B cell (primary cell): ENCODE data around the gene CARMIL1. TPM values are rescaled to one million over a fixed set of nuclear protein-coding genes. Genes with fewer than 3 reads are reported as not detected.

ENCODE experiments used
- ATAC-seq: fragments of 200-7000 bp; cut with Tn5 transposase; one replicate; pipeline ENCODE4 v1.10.0; 2021; ENCODE audit warnings: low read depth, mild to moderate bottlenecking, moderate number of reproducible peaks, moderate library complexity
- CTCF ChIA-PET: fragments of 350-600 bp; sonication (Branson Sonifier 250); formaldehyde crosslinking; loops from one replicate; lab custom pipeline; 2021; ENCODE audit warnings: antibody characterized with exemption, inconsistent platforms; lab: Charles Lee
- POLR2A ChIA-PET: fragments of 350-600 bp; sonication (Branson Sonifier 250); formaldehyde crosslinking; loops from one replicate; lab custom pipeline; 2021; ENCODE audit warnings: antibody characterized with exemption; lab: Charles Lee
- DNase-seq: peaks from one replicate; pipeline ENCODE4 v3.0.0; 2013
- H2AFZ ChIP-seq: 2 replicates; pipeline ENCODE4 v1.6.1; 2012; ENCODE audit warnings: mild to moderate bottlenecking, low read depth, low read length; ENCODE audit not compliant: insufficient read depth, poor library complexity, severe bottlenecking
- H3K27ac ChIP-seq, 2 donors: 1 replicate in 1 of 2; 2 replicates in 1 of 2; pipeline ENCODE4 v1.5.1; 2012 to 2013; ENCODE audit warnings: low read length in 2 of 2, mild to moderate bottlenecking in 2 of 2, moderate library complexity in 1 of 2
- H3K27me3 ChIP-seq, 4 experiments: fragments of 200-600 bp in 1 of 4; sonication (generic) in 1 of 4; replicated peaks in 1 of 4; 1 replicate in 2 of 4; 2 replicates in 2 of 4; pipeline versions ENCODE4 v1.6.1 to v1.7.0; 2013 to 2016; ENCODE audit warnings: low read length in 3 of 4, mild to moderate bottlenecking in 2 of 4, mixed read lengths in 1 of 4, moderate library complexity in 1 of 4; ENCODE audit not compliant: insufficient read depth in 4 of 4, control insufficient read depth in 3 of 4; ENCODE audit errors: control extremely low read depth in 1 of 4
- H3K36me3 ChIP-seq, 2 experiments: replicated peaks in 1 of 2; 1 replicate in 1 of 2; 2 replicates in 1 of 2; pipeline versions ENCODE4 v1.6.1 to v1.7.1; 2013; ENCODE audit warnings: low read length in 1 of 2; ENCODE audit not compliant: insufficient read depth in 2 of 2, control insufficient read depth in 1 of 2; ENCODE audit errors: control extremely low read depth in 1 of 2, extremely low read depth in 1 of 2
- H3K4me1 ChIP-seq, 2 donors: fragments of 200-600 bp in 1 of 2; sonication (generic) in 1 of 2; 1 replicate in 1 of 2; 2 replicates in 1 of 2; pipeline versions ENCODE4 v1.5.1 to v1.6.1; 2013 to 2017; ENCODE audit warnings: low read length in 2 of 2; ENCODE audit not compliant: control insufficient read depth in 2 of 2, insufficient read depth in 2 of 2
- H3K4me2 ChIP-seq: replicated peaks from 2 replicates; pipeline ENCODE3; 2012; ENCODE audit warnings: mild to moderate bottlenecking, low read depth, low read length; ENCODE audit not compliant: poor library complexity, severe bottlenecking
- H3K4me3 ChIP-seq, 5 experiments: fragments of 200-600 bp in 1 of 5; sonication (generic) in 1 of 5; 1 replicate in 3 of 5; 2 replicates in 2 of 5; pipeline versions ENCODE4 v1.5.1 to v1.7.0; 2011 to 2016; ENCODE audit warnings: low read length in 4 of 5, mild to moderate bottlenecking in 4 of 5, low read depth in 2 of 5, control low read depth in 1 of 5, moderate library complexity in 1 of 5; ENCODE audit not compliant: insufficient read depth in 1 of 5; ENCODE audit errors: control extremely low read depth in 1 of 5, extremely low read depth in 1 of 5
- H3K79me2 ChIP-seq: fragments of 200-600 bp; sonication (generic); one replicate; pipeline ENCODE4 v1.6.0; 2016; ENCODE audit warnings: low read length; ENCODE audit not compliant: control insufficient read depth, insufficient read depth
- H3K9ac ChIP-seq: fragments of 200-600 bp; sonication (generic); 2 replicates; pipeline ENCODE4 v1.6.1; 2017; ENCODE audit warnings: mild to moderate bottlenecking, low read length, moderate library complexity
- H3K9me3 ChIP-seq, 3 donors: one replicate each; pipeline versions ENCODE4 v1.6.1 to v1.7.1; 2013; ENCODE audit warnings: low read length in 2 of 3; ENCODE audit not compliant: control insufficient read depth in 2 of 3, insufficient read depth in 1 of 3; ENCODE audit errors: control extremely low read depth in 1 of 3
- H4K20me1 ChIP-seq: 2 replicates; pipeline ENCODE4 v1.6.0; 2012; ENCODE audit warnings: mild to moderate bottlenecking, low read length; ENCODE audit not compliant: insufficient read depth, control insufficient read depth, poor library complexity, severe bottlenecking
- H3K27ac Mint-ChIP-seq: one replicate; pipeline ENCODE4 v1.8.0; 2021; ENCODE audit warnings: mixed read lengths
- H3K27me3 Mint-ChIP-seq: one replicate; pipeline ENCODE4 v1.8.0; 2021; ENCODE audit warnings: mixed read lengths
- H3K4me1 Mint-ChIP-seq: one replicate; pipeline ENCODE4 v1.8.0; 2021; ENCODE audit warnings: mixed read lengths
- H3K4me3 Mint-ChIP-seq: one replicate; pipeline ENCODE4 v1.8.0; 2021; ENCODE audit warnings: mixed read lengths
- H3K9me3 Mint-ChIP-seq: one replicate; pipeline ENCODE4 v1.8.0; 2022; ENCODE audit warnings: mixed read lengths; ENCODE audit not compliant: insufficient read depth
- EZH2 ChIP-seq: IDR thresholded peaks from 2 replicates; pipeline ENCODE4 v1.6.1; 2012; ENCODE audit warnings: borderline replicate concordance, low read depth, mild to moderate bottlenecking, moderate library complexity, low read length; ENCODE audit not compliant: insufficient read depth, poor library complexity, severe bottlenecking
- WGBS: methylation state at CpG from one replicate; pipeline ENCODE4 v1.1.5; 2013; ENCODE audit warnings: missing lambda C conversion rate; ENCODE audit not compliant: insufficient coverage; 5-methylcytosine and 5-hydroxymethylcytosine counted together
- intact Hi-C: fragments of 100-400 bp; cut with micrococcal nuclease; formaldehyde crosslinking; loops from one replicate; pipeline ENCODE4 v1.10.0; 2022
- polyA plus RNA-seq: library from polyadenylated mRNA; depleted of rRNA; stranded (reverse); fragments of >200 nt; gene quantifications from 2 replicates; pipeline ENCODE4 v1.2.3, GENCODE V29; 2012
- total RNA-seq, 2 donors: library from RNA; stranded (reverse); fragments of 120-200 nt in 1 of 2; gene quantifications; 1 replicate in 1 of 2; 2 replicates in 1 of 2; pipeline versions ENCODE4 v1.2.3 to v1.2.4, GENCODE V29; 2013 to 2022
- TF ChIP-seq, protein P1 (sequence below): fragments of 200-600 bp; IDR thresholded peaks from one replicate; pipeline ENCODE4 v1.8.0; 2022; ENCODE audit warnings: antibody characterized with exemption, mild to moderate bottlenecking

Gene CARMIL1
- total and polyA plus RNA-seq, 2 donors (not counting 1 experiment from before 2014, with no cell fraction given) = 7.5 to 11.0 TPM

DNA sequence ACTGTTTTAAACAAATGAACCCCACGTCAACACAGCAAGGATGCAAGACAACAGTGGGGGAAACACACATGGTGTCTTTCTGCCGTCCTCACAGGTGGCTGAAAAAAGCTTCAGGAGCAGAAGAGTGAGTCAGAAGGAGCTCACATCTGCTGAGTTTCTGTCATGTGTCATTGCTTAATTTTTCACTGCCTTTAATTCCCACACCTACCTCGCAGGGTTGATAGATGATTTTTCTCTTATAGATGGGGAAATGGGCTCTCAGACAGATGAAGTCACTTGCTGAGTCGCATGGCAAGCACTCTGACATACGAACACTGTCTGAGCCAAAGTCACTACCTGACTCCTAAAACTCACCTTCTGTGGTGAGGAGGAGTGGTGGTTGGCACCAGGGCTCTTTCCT, 28.3 kb upstream of the CARMIL1 start:
- Histone ChIP-seq H3K36me3 (no peaks in the 10 kb centered on the region), H3K4me3 (no peak overlapping the region), H3K4me2 (no peak overlapping the region), H3K27me3 (peaks cover 0 to 3% (median 1%) of the 10 kb centered on the region in 4 experiments), H3K9me3 (no peaks in the 10 kb centered on the region), H3K4me1 (no peaks in the 10 kb centered on the region), H3K9ac (no peak overlapping the region), H3K79me2 (no peaks in the 10 kb centered on the region), H4K20me1 (no peaks in the 10 kb centered on the region), H3K27ac (no peak overlapping the region), H2AFZ (no peak overlapping the region)
- no peak overlapping the region for H3K4me3 Mint-ChIP-seq
- H3K4me1 Mint-ChIP-seq = no peaks in the 10 kb centered on the region
- POLR2A ChIA-PET = no interaction called here
- 58% methylated on average over 2 of the region's 5 CpGs for WGBS
- no peak overlapping the region for H3K27ac Mint-ChIP-seq
- TF ChIP-seq EZH2 = no peak
- TF ChIP-seq, protein P1, sequence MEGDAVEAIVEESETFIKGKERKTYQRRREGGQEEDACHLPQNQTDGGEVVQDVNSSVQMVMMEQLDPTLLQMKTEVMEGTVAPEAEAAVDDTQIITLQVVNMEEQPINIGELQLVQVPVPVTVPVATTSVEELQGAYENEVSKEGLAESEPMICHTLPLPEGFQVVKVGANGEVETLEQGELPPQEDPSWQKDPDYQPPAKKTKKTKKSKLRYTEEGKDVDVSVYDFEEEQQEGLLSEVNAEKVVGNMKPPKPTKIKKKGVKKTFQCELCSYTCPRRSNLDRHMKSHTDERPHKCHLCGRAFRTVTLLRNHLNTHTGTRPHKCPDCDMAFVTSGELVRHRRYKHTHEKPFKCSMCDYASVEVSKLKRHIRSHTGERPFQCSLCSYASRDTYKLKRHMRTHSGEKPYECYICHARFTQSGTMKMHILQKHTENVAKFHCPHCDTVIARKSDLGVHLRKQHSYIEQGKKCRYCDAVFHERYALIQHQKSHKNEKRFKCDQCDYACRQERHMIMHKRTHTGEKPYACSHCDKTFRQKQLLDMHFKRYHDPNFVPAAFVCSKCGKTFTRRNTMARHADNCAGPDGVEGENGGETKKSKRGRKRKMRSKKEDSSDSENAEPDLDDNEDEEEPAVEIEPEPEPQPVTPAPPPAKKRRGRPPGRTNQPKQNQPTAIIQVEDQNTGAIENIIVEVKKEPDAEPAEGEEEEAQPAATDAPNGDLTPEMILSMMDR = no peak
- CTCF ChIA-PET = interaction anchor here (0.9 to 2.1 kb wide), 2 partner anchors 15 to 240 kb away, joined by 3 to 10 read pairs; no protein-coding TSS in a partner anchor
- peaks cover 28% of the 10 kb centered on the region for H3K27me3 Mint-ChIP-seq
- ATAC-seq (no peak), DNase-seq (no peak)
- intact Hi-C loops = no loop called here
- H3K9me3 Mint-ChIP-seq = no peaks in the 10 kb centered on the region

DNA sequence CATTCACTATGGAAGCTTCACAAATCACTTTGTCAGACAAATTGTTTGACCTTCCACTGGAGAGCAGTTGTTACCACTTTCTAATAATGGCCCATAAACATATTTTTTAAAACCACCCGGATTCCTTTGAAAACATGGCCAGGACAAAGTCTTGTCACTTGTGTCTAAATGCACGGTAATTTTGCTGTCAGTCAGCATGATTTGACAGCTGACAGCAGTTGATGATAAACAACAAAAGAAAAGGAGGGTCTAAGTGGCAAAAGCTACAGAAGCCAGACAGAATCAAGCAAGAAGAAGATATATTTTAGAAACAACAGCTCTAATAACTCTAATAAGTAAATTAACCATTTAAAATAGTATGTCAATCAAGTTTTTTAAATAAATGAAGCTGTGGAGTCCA, 27.7 kb upstream of the CARMIL1 start:
- TF ChIP-seq, protein P1 = no peak
- no peak for TF ChIP-seq EZH2
- ChIA-PET POLR2A (no interaction called here), CTCF (interaction anchor here (0.6 to 1.2 kb wide), 4 partner anchors 14 to 303 kb away, joined by 3 to 4 read pairs (median 4); no protein-coding TSS in a partner anchor)
- H3K9ac ChIP-seq = no peak overlapping the region
- no peak for ATAC-seq
- H3K36me3 ChIP-seq = no peaks in the 10 kb centered on the region
- H3K27me3 ChIP-seq = peaks cover 0 to 3% (median 1%) of the 10 kb centered on the region in 4 experiments
- no peak overlapping the region for H2AFZ ChIP-seq
- no peaks in the 10 kb centered on the region for H4K20me1 ChIP-seq
- WGBS = no CpG with 5 or more reads among the region's 2 CpGs
- Mint-ChIP-seq H3K9me3 (no peaks in the 10 kb centered on the region), H3K27me3 (peaks cover 28% of the 10 kb centered on the region), H3K4me1 (no peaks in the 10 kb centered on the region), H3K27ac (no peak overlapping the region), H3K4me3 (no peak overlapping the region)
- H3K27ac ChIP-seq = no peak overlapping the region
- no peak for DNase-seq
- no peak overlapping the region for H3K4me3 ChIP-seq
- intact Hi-C loops = no loop called here
- H3K4me2 ChIP-seq = no peak overlapping the region
- no peaks in the 10 kb centered on the region for H3K4me1 ChIP-seq
- H3K79me2 ChIP-seq = no peaks in the 10 kb centered on the region
- H3K9me3 ChIP-seq = no peaks in the 10 kb centered on the region
